GM19397 (cell line): ENCODE data around the gene FGF18.
"Not testable (repeated sequence)": the region's sequence is repeated elsewhere in the genome, so short reads cannot be mapped to it uniquely, and the experiment has no call there.

Source experiments
- ATAC-seq: cut with Tn5 transposase; IDR thresholded peaks from one replicate; pipeline ENCODE4 v1.9.1; 2021; ENCODE audit warnings: mild to moderate bottlenecking, moderate library complexity; ENCODE audit not compliant: unreplicated experiment

The FGF18 gene

GRCh38 chr5:171418982-171419687 is at the start of gene FGF18:
FGF18 (plus strand) TSS chr5:171419647; CDS start chr5:171420200, 553 bp downstream.
- peak; percentile 59 for ATAC-seq

GRCh38 chr5:171369898-171370297 is 49.5 kb upstream of the FGF18 start:
- ATAC-seq, result no peak

- ATAC-seq, result not testable (repeated sequence)
These were observed 48.6 kb upstream of the FGF18 start for GRCh38 chr5:171370881-171371280.

- ATAC-seq, result no peak
These were observed 48.1 kb upstream of the FGF18 start for GRCh38 chr5:171371326-171371725.

GRCh38 chr5:171379961-171380360 is 39.5 kb upstream of the FGF18 start:
- ATAC-seq, result no peak

- not testable (repeated sequence) for ATAC-seq
These were observed 35.0 kb upstream of the FGF18 start for GRCh38 chr5:171384416-171384815.

GRCh38 chr5:171384999-171385398 is 34.4 kb upstream of the FGF18 start:
- ATAC-seq, result not testable (repeated sequence)

GRCh38 chr5:171386006-171386671 is 33.3 kb upstream of the FGF18 start:
- no peak for ATAC-seq

GRCh38 chr5:171386861-171387344 is 32.5 kb upstream of the FGF18 start:
- no peak for ATAC-seq

- ATAC-seq, result peak; percentile 85
These were observed 32.0 kb upstream of the FGF18 start, which contains the start of gene NPM1 for GRCh38 chr5:171387345-171387969. NPM1 (plus strand) TSS chr5:171387849; CDS start chr5:171387949, 100 bp downstream.

GRCh38 chr5:171387970-171388815 is 31.3 kb upstream of the FGF18 start:
- ATAC-seq, result peak; percentile 44

- no peak for ATAC-seq
These were observed 30.7 kb upstream of the FGF18 start for GRCh38 chr5:171388816-171389168.

GRCh38 chr5:171390883-171391677 is 28.4 kb upstream of the FGF18 start:
- ATAC-seq, result no peak

GRCh38 chr5:171391996-171392577 is 27.4 kb upstream of the FGF18 start:
- no peak for ATAC-seq

- no peak for ATAC-seq
These were observed 26.8 kb upstream of the FGF18 start for GRCh38 chr5:171392585-171393159.

GRCh38 chr5:171395042-171395441 is 24.4 kb upstream of the FGF18 start:
- no peak for ATAC-seq

- ATAC-seq, result not testable (repeated sequence)
These were observed 22.9 kb upstream of the FGF18 start for GRCh38 chr5:171396583-171396982.

- ATAC-seq, result no peak
These were observed 22.3 kb upstream of the FGF18 start for GRCh38 chr5:171397190-171397589.

- no peak for ATAC-seq
These were observed 21.8 kb upstream of the FGF18 start for GRCh38 chr5:171397599-171397998.
